OCI-LY1 (cell line): Measurements from ENCODE around the gene L3MBTL1.

ENCODE experiments used
- H2AFZ ChIP-seq: fragments of 200-600 bp; sonication (generic), shearing (Covaris generic); 2 replicates; pipeline ENCODE4 v1.6.0; 2014; ENCODE audit warnings: antibody characterized with exemption, mild to moderate bottlenecking, low read length
- H3F3A ChIP-seq: fragments of 200-600 bp; sonication (generic), shearing (Covaris generic); 2 replicates; pipeline ENCODE4 v1.6.0; 2014; ENCODE audit warnings: mild to moderate bottlenecking, antibody characterized with exemption, low read length, moderate library complexity; ENCODE audit not compliant: insufficient read depth
- H3K27ac ChIP-seq: fragments of 200-600 bp; sonication (generic); 2 replicates; pipeline ENCODE4 v1.5.1; 2014; ENCODE audit warnings: low read length, mixed run types, mild to moderate bottlenecking, low read depth; ENCODE audit not compliant: poor library complexity, severe bottlenecking
- H3K27me3 ChIP-seq: fragments of 200-600 bp; sonication (generic); 2 replicates; pipeline ENCODE4 v1.6.0; 2014; ENCODE audit warnings: antibody characterized with exemption, mild to moderate bottlenecking, low read length, moderate library complexity; ENCODE audit not compliant: insufficient read depth
- H3K36me3 ChIP-seq: fragments of 200-600 bp; sonication (generic); 2 replicates; pipeline ENCODE4 v1.6.1; 2014; ENCODE audit warnings: mild to moderate bottlenecking, antibody characterized with exemption, low read length, moderate library complexity, mixed read lengths; ENCODE audit not compliant: insufficient read depth
- H3K4me1 ChIP-seq: fragments of 200-600 bp; sonication (generic); 2 replicates; pipeline ENCODE4 v1.5.1; 2014; ENCODE audit warnings: mild to moderate bottlenecking, low read length, moderate library complexity; ENCODE audit not compliant: insufficient read depth, severe bottlenecking
- H3K4me2 ChIP-seq: fragments of 200-600 bp; sonication (generic), shearing (Covaris generic); 2 replicates; pipeline ENCODE4 v1.6.1; 2014; ENCODE audit warnings: low read length
- H3K4me3 ChIP-seq: fragments of 200-600 bp; sonication (generic); 2 replicates; pipeline ENCODE4 v1.5.1; 2014; ENCODE audit warnings: low read length, low read depth, mild to moderate bottlenecking, mixed read lengths; ENCODE audit not compliant: poor library complexity, severe bottlenecking
- H3K79me2 ChIP-seq: fragments of 200-600 bp; shearing (Covaris generic); 2 replicates; pipeline ENCODE4 v1.6.1; 2016; ENCODE audit warnings: mixed run types, low read length, mixed read lengths; ENCODE audit not compliant: insufficient read depth
- H3K9ac ChIP-seq: fragments of 200-600 bp; sonication (generic), shearing (Covaris generic); 2 replicates; pipeline ENCODE4 v1.6.1; 2014; ENCODE audit warnings: mild to moderate bottlenecking, low read length, mixed read lengths
- H3K9me2 ChIP-seq: fragments of 200-600 bp; sonication (generic), shearing (Covaris generic); 2 replicates; pipeline ENCODE4 v1.6.1; 2014; ENCODE audit warnings: low read depth, mild to moderate bottlenecking, low read length, mixed read lengths
- H3K9me3 ChIP-seq: fragments of 200-600 bp; shearing (Covaris generic); 2 replicates; pipeline ENCODE4 v1.6.1; 2014; ENCODE audit warnings: low read length, mixed read lengths
- H4K20me1 ChIP-seq: fragments of 200-600 bp; sonication (generic), shearing (Covaris generic); 2 replicates; pipeline ENCODE4 v1.6.0; 2016; ENCODE audit warnings: mild to moderate bottlenecking, low read length; ENCODE audit not compliant: insufficient read depth
- EZH2 ChIP-seq: fragments of 200-600 bp; sonication (generic), shearing (Covaris generic); IDR thresholded peaks from 2 replicates; pipeline ENCODE4 v1.8.0; 2017; ENCODE audit warnings: borderline replicate concordance, mixed run types, mild to moderate bottlenecking, antibody characterized with exemption, low read length, moderate library complexity, mixed read lengths
- TF ChIP-seq, protein P1 (sequence below): fragments of 200-600 bp; sonication (generic), shearing (Covaris generic); IDR thresholded peaks from 2 replicates; pipeline ENCODE4 v1.5.1; 2017; ENCODE audit warnings: mild to moderate bottlenecking, antibody characterized with exemption, low read length, moderate library complexity, mixed read lengths

L3MBTL1 gene

GRCh38 chr20:43568706-43569105, 61.2 kb downstream of the L3MBTL1 start:
- Histone ChIP-seq H3K9me3 (no peaks in the 10 kb centered on the region), H3F3A (no peaks in the 10 kb centered on the region), H4K20me1 (no peaks in the 10 kb centered on the region), H3K9ac (no peak overlapping the region), H3K9me2 (no peaks in the 10 kb centered on the region), H2AFZ (no peak overlapping the region), H3K27me3 (no peaks in the 10 kb centered on the region), H3K36me3 (no peaks in the 10 kb centered on the region), H3K4me2 (no peak overlapping the region), H3K4me3 (no peak overlapping the region), H3K79me2 (no peaks in the 10 kb centered on the region), H3K4me1 (no peaks in the 10 kb centered on the region), H3K27ac (no peak overlapping the region)
- TF ChIP-seq EZH2, result no peak
- TF ChIP-seq, protein P1, sequence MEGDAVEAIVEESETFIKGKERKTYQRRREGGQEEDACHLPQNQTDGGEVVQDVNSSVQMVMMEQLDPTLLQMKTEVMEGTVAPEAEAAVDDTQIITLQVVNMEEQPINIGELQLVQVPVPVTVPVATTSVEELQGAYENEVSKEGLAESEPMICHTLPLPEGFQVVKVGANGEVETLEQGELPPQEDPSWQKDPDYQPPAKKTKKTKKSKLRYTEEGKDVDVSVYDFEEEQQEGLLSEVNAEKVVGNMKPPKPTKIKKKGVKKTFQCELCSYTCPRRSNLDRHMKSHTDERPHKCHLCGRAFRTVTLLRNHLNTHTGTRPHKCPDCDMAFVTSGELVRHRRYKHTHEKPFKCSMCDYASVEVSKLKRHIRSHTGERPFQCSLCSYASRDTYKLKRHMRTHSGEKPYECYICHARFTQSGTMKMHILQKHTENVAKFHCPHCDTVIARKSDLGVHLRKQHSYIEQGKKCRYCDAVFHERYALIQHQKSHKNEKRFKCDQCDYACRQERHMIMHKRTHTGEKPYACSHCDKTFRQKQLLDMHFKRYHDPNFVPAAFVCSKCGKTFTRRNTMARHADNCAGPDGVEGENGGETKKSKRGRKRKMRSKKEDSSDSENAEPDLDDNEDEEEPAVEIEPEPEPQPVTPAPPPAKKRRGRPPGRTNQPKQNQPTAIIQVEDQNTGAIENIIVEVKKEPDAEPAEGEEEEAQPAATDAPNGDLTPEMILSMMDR, result no peak

DNA sequence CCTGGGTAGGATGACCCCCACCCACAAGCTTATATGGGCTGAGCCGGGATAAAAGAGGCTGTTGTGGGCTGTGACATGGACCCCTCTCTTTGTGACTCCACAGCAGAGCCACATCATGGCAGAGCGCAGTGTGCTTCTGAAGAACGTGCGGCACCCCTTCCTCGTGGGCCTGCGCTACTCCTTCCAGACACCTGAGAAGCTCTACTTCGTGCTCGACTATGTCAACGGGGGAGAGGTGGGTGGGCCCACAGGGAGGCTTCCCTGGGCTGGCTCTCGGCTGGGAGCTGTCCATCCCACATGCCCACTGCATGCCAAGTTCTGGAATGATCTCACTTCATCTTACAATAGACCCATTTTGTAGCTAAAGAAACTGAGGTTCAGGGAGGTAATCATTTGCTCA, 61.8 kb downstream of the L3MBTL1 start:
- no peak overlapping the region for H2AFZ ChIP-seq
- no peak overlapping the region for H3K4me3 ChIP-seq
- TF ChIP-seq EZH2, result no peak
- TF ChIP-seq, protein P1, result no peak
- H3K27me3 ChIP-seq, result no peaks in the 10 kb centered on the region
- H3K27ac ChIP-seq, result no peak overlapping the region
- no peaks in the 10 kb centered on the region for H4K20me1 ChIP-seq
- no peaks in the 10 kb centered on the region for H3K79me2 ChIP-seq
- no peaks in the 10 kb centered on the region for H3K36me3 ChIP-seq
- H3K9me3 ChIP-seq, result no peaks in the 10 kb centered on the region
- H3K4me2 ChIP-seq, result no peak overlapping the region
- no peak overlapping the region for H3K9ac ChIP-seq
- no peaks in the 10 kb centered on the region for H3K4me1 ChIP-seq
- no peaks in the 10 kb centered on the region for H3K9me2 ChIP-seq
- no peaks in the 10 kb centered on the region for H3F3A ChIP-seq

DNA sequence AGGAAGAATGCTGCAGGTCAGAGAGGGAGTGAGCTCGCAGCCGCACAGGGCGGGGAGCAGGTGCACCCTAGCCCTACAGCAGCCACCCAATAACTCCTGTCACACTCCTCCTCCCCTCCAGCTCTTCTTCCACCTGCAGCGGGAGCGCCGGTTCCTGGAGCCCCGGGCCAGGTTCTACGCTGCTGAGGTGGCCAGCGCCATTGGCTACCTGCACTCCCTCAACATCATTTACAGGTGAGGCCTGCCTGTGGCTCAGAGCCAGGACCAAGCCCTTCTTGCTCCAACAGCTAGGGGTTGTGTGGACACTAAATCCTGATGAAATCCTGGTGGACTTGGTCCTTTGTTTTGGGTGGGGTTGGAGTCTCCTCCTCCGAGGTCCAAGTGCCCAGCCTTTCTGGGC, 63.0 kb downstream of the L3MBTL1 start:
- Histone ChIP-seq H3F3A (no peaks in the 10 kb centered on the region), H3K4me2 (no peak overlapping the region), H3K4me3 (no peak overlapping the region), H2AFZ (no peak overlapping the region), H3K79me2 (no peaks in the 10 kb centered on the region), H3K9me2 (no peaks in the 10 kb centered on the region), H3K36me3 (no peaks in the 10 kb centered on the region), H3K4me1 (no peaks in the 10 kb centered on the region), H3K9me3 (no peaks in the 10 kb centered on the region), H4K20me1 (no peaks in the 10 kb centered on the region), H3K27ac (no peak overlapping the region), H3K9ac (no peak overlapping the region), H3K27me3 (no peaks in the 10 kb centered on the region)
- no peak for TF ChIP-seq EZH2
- TF ChIP-seq, protein P1, result no peak
